HL-60 (cell line): ENCODE data around the gene PLXNA2.

ENCODE experiments used
- DNase-seq, 2 experiments: peaks; one replicate each; pipeline ENCODE4 v3.0.0-alpha.2; 2010 to 2020; ENCODE audit warnings: low read depth in 1 of 2, low spot score in 1 of 2
- H3K27ac ChIP-seq: fragments of 250-450 bp; sonication (Bioruptor Pico); replicated peaks from 2 replicates; pipeline ENCODE4 v1.5.1; 2020; ENCODE audit warnings: mild to moderate bottlenecking, moderate library complexity
- H3K27me3 ChIP-seq: fragments of 250-450 bp; sonication (Bioruptor Pico); 2 replicates; pipeline ENCODE4 v1.5.1; 2021; ENCODE audit warnings: mild to moderate bottlenecking, moderate library complexity; ENCODE audit not compliant: insufficient read depth, poor library complexity, severe bottlenecking
- H3K4me3 ChIP-seq: replicated peaks from 2 replicates; pipeline ENCODE4 v1.5.1; 2011; ENCODE audit warnings: mild to moderate bottlenecking, control low read depth, low read length; ENCODE audit not compliant: insufficient read depth
- CTCF ChIP-seq: IDR thresholded peaks from one replicate; pipeline ENCODE4 v1.5.1; 2011; ENCODE audit warnings: low read length, control low read depth, inconsistent platforms; ENCODE audit not compliant: insufficient read depth
- GABPA ChIP-seq: IDR thresholded peaks from 2 replicates; pipeline ENCODE4 v1.6.1; 2012; ENCODE audit warnings: low read depth
- POLR2AphosphoS5 ChIP-seq: IDR thresholded peaks from 2 replicates; pipeline ENCODE4 v1.6.1; 2012; ENCODE audit warnings: low read depth
- REST ChIP-seq: IDR thresholded peaks from 2 replicates; pipeline ENCODE4 v1.6.1; 2012; ENCODE audit warnings: low read depth; ENCODE audit not compliant: insufficient replicate concordance
- SPI1 ChIP-seq: IDR thresholded peaks from 2 replicates; pipeline ENCODE4 v1.6.1; 2012; ENCODE audit warnings: low read depth, mild to moderate bottlenecking, borderline replicate concordance

PLXNA2 gene

GRCh38 chr1:208276757-208277435 is 32.7 kb upstream of the PLXNA2 start:
- H3K4me3 ChIP-seq = no peak overlapping the region
- H3K27me3 ChIP-seq = peaks cover 8% of the 10 kb centered on the region
- no peak overlapping the region for H3K27ac ChIP-seq
- no peak for DNase-seq
- TF ChIP-seq GABPA = no peak
- TF ChIP-seq CTCF = no peak
- TF ChIP-seq SPI1 = no peak

GRCh38 chr1:208275083-208275482 is 30.9 kb upstream of the PLXNA2 start:
- no peak for TF ChIP-seq POLR2AphosphoS5
- TF ChIP-seq GABPA = no peak
- TF ChIP-seq REST = no peak
- TF ChIP-seq SPI1 = no peak
- H3K27me3 ChIP-seq = peaks cover 7% of the 10 kb centered on the region
- no peak overlapping the region for H3K4me3 ChIP-seq
- H3K27ac ChIP-seq = no peak overlapping the region
- no peak for DNase-seq

- H3K27me3 ChIP-seq = peaks cover 7% of the 10 kb centered on the region
- no peak for DNase-seq
- TF ChIP-seq CTCF (no peak), REST (no peak), GABPA (no peak), POLR2AphosphoS5 (no peak), SPI1 (no peak)
- no peak overlapping the region for H3K27ac ChIP-seq
- no peak overlapping the region for H3K4me3 ChIP-seq
Measured at GRCh38 chr1:208273386-208274017, 29.3 kb upstream of the PLXNA2 start.

- DNase-seq = no peak
- Histone ChIP-seq H3K27me3 (peaks cover 7% of the 10 kb centered on the region), H3K27ac (no peak overlapping the region), H3K4me3 (no peak overlapping the region)
- TF ChIP-seq CTCF (no peak), GABPA (no peak), REST (no peak), SPI1 (no peak), POLR2AphosphoS5 (no peak)
Measured at GRCh38 chr1:208272713-208273112, 28.5 kb upstream of the PLXNA2 start.
